ENCODE measurements around the gene BSND. TPM values are rescaled to one million over a fixed set of nuclear protein-coding genes. Genes with fewer than 3 reads are reported as not detected.

Gene BSND
- total RNA-seq (ENCODE audit: low replicate concordance): not detected in 2 replicates

GRCh38 chr1:54998677-54999076 is at the start of gene BSND:
Gene BSND (plus strand): TSS chr1:54998933. CDS start chr1:54999187, 254 bp downstream.

GRCh38 chr1:54980528-54981241 is 18.0 kb upstream of the BSND start, which contains the start of gene TMEM61:
Gene TMEM61 (plus strand): TSS chr1:54980628. CDS start chr1:54981066, 438 bp downstream.

GRCh38 chr1:55039342-55040082 is 40.8 kb downstream of the BSND start, which contains the start of gene PCSK9:
Gene PCSK9 (plus strand): TSS chr1:55039548. CDS start chr1:55039838, 290 bp downstream.

Other genes with a start within 250 kb of the BSND start
- 3.3 and 4.5 TPM in 2 replicates for gene PARS2, start 234.4 kb upstream of the BSND start, total RNA-seq (ENCODE audit: low replicate concordance)
- not detected in 2 replicates for gene TTC22, start 197.6 kb upstream of the BSND start, total RNA-seq (ENCODE audit: low replicate concordance)
- gene DHCR24, start 111.7 kb upstream of the BSND start, total RNA-seq (ENCODE audit: low replicate concordance): 57.9 and 80.2 TPM in 2 replicates
- not detected in 2 replicates for gene TMEM61, start 18.3 kb upstream of the BSND start, total RNA-seq (ENCODE audit: low replicate concordance)
- gene PCSK9, start 40.6 kb downstream of the BSND start, total RNA-seq (ENCODE audit: low replicate concordance): 0.23 and 0.90 TPM in 2 replicates
- gene USP24, start 216.4 kb downstream of the BSND start, total RNA-seq (ENCODE audit: low replicate concordance): 24.7 and 29.3 TPM in 2 replicates

Measured in smooth muscle cell of the coronary artery (primary cell).